DOHH2 (cell line): ENCODE results near the gene ZNF593.

Source experiments
- H3F3A ChIP-seq: fragments of 200-600 bp; sonication (generic), shearing (Covaris generic); 2 replicates; pipeline ENCODE4 v1.6.0; 2016; ENCODE audit warnings: antibody characterized with exemption, mild to moderate bottlenecking; ENCODE audit not compliant: control insufficient read depth, insufficient read depth
- H3K27ac ChIP-seq: fragments of 200-600 bp; sonication (generic); 2 replicates; pipeline ENCODE4 v1.5.1; 2014; ENCODE audit warnings: low read depth, mild to moderate bottlenecking, low read length, moderate library complexity
- H3K27me3 ChIP-seq: fragments of 200-600 bp; sonication (generic); 2 replicates; pipeline ENCODE4 v1.6.1; 2014; ENCODE audit warnings: mild to moderate bottlenecking, low read length, mixed read lengths; ENCODE audit not compliant: control insufficient read depth
- H3K36me3 ChIP-seq: fragments of 200-600 bp; sonication (generic); 2 replicates; pipeline ENCODE4 v1.6.1; 2014; ENCODE audit warnings: mild to moderate bottlenecking, low read length, moderate library complexity, mixed read lengths; ENCODE audit not compliant: control insufficient read depth
- H3K4me1 ChIP-seq: fragments of 200-600 bp; sonication (generic); 2 replicates; pipeline ENCODE4 v1.6.1; 2014; ENCODE audit warnings: mild to moderate bottlenecking, low read length, mixed read lengths; ENCODE audit not compliant: control insufficient read depth
- H3K4me2 ChIP-seq: fragments of 200-600 bp; sonication (generic); 2 replicates; pipeline ENCODE4 v1.6.0; 2014; ENCODE audit warnings: mild to moderate bottlenecking, low read length, moderate library complexity
- H3K4me3 ChIP-seq: fragments of 200-600 bp; sonication (generic); 2 replicates; pipeline ENCODE4 v1.5.1; 2014; ENCODE audit warnings: mild to moderate bottlenecking, low read length, mixed read lengths
- H3K79me2 ChIP-seq: fragments of 200-600 bp; sonication (generic); 2 replicates; pipeline ENCODE4 v1.6.1; 2014; ENCODE audit warnings: mild to moderate bottlenecking, low read length, mixed read lengths; ENCODE audit not compliant: control insufficient read depth
- H3K9me2 ChIP-seq: fragments of 200-600 bp; sonication (generic); replicated peaks from 2 replicates; pipeline ENCODE4 v1.6.1; 2014; ENCODE audit warnings: mild to moderate bottlenecking, low read length, mixed read lengths; ENCODE audit not compliant: control insufficient read depth
- H3K9me3 ChIP-seq: fragments of 200-600 bp; sonication (generic); 2 replicates; pipeline ENCODE4 v1.6.1; 2014; ENCODE audit warnings: antibody characterized with exemption, low read length, mixed read lengths; ENCODE audit not compliant: control insufficient read depth, insufficient read depth
- H4K20me1 ChIP-seq: fragments of 200-600 bp; sonication (generic); 2 replicates; pipeline ENCODE4 v1.6.0; 2014; ENCODE audit warnings: low read depth, mild to moderate bottlenecking, antibody characterized with exemption, low read length, moderate library complexity; ENCODE audit not compliant: control insufficient read depth, insufficient read depth
- EZH2phosphoT487 ChIP-seq: fragments of 200-600 bp; sonication (generic); IDR thresholded peaks from 2 replicates; pipeline ENCODE4 v1.6.1; 2017; ENCODE audit warnings: borderline replicate concordance, mild to moderate bottlenecking, antibody characterized with exemption, low read length, moderate library complexity, mixed read lengths
- TF ChIP-seq, protein P1 (sequence below): fragments of 200-600 bp; sonication (generic); IDR thresholded peaks from one replicate; pipeline ENCODE4 v1.5.1; 2014; ENCODE audit warnings: antibody characterized with exemption, mild to moderate bottlenecking, low read depth, low read length; ENCODE audit not compliant: poor library complexity, severe bottlenecking

The ZNF593 gene

GRCh38 chr1:26203642-26204318 is 34.1 kb downstream of the ZNF593 start:
- Histone ChIP-seq H3K4me1 (peaks cover 7% of the 10 kb centered on the region), H3K27ac (no peak overlapping the region), H3F3A (no peaks in the 10 kb centered on the region), H3K4me2 (no peak overlapping the region), H3K4me3 (no peak overlapping the region), H4K20me1 (no peaks in the 10 kb centered on the region), H3K79me2 (no peaks in the 10 kb centered on the region), H3K36me3 (no peaks in the 10 kb centered on the region), H3K27me3 (peaks cover 19% of the 10 kb centered on the region), H3K9me2 (no peaks in the 10 kb centered on the region), H3K9me3 (no peaks in the 10 kb centered on the region)
- TF ChIP-seq, protein P1, sequence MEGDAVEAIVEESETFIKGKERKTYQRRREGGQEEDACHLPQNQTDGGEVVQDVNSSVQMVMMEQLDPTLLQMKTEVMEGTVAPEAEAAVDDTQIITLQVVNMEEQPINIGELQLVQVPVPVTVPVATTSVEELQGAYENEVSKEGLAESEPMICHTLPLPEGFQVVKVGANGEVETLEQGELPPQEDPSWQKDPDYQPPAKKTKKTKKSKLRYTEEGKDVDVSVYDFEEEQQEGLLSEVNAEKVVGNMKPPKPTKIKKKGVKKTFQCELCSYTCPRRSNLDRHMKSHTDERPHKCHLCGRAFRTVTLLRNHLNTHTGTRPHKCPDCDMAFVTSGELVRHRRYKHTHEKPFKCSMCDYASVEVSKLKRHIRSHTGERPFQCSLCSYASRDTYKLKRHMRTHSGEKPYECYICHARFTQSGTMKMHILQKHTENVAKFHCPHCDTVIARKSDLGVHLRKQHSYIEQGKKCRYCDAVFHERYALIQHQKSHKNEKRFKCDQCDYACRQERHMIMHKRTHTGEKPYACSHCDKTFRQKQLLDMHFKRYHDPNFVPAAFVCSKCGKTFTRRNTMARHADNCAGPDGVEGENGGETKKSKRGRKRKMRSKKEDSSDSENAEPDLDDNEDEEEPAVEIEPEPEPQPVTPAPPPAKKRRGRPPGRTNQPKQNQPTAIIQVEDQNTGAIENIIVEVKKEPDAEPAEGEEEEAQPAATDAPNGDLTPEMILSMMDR, result no peak
- no peak for TF ChIP-seq EZH2phosphoT487

DNA sequence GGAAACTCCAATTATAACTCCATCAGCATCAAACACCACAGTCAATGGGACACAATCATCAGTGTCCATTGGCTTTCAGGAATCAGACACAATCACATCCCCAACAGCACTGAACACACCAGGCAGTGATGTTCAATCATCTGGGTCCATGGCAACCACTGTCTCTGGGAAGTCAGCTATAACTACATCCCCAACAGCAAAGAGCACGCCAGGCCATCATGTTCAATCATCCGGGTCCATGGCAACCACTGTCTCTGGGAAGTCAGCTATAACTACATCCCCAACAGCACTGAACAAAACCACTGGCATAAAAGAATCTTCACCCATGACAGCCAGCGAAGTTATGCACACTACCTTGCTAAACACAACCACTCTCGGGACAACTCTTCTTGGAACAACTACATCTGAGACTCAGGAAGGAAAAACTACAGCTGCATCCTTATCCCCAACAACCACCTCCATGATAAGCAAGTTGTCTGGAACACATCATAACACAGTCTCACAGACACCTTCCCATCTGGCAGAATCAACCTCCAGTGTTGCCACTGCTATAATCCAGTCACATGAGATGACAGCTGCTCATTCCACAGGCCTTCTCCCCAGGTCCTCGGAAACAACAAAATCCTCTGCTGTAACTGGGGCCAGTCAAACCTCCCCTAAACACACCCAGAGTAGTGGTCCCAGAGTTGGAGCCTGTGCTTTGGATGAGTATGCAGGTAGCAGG is 40.6 kb downstream of the ZNF593 start:
- no peaks in the 10 kb centered on the region for H3K36me3 ChIP-seq
- no peaks in the 10 kb centered on the region for H3K9me2 ChIP-seq
- H4K20me1 ChIP-seq, result no peaks in the 10 kb centered on the region
- H3K9me3 ChIP-seq, result no peaks in the 10 kb centered on the region
- H3K4me3 ChIP-seq, result no peak overlapping the region
- no peak overlapping the region for H3K4me2 ChIP-seq
- TF ChIP-seq EZH2phosphoT487, result no peak
- TF ChIP-seq, protein P1, result no peak
- no peaks in the 10 kb centered on the region for H3K79me2 ChIP-seq
- peaks cover 8% of the 10 kb centered on the region; the same call in 1 of the 2 replicates for H3K27me3 ChIP-seq
- H3F3A ChIP-seq, result no peaks in the 10 kb centered on the region
- H3K27ac ChIP-seq, result no peak overlapping the region
- H3K4me1 ChIP-seq, result no peaks in the 10 kb centered on the region

- no peak overlapping the region for H3K27ac ChIP-seq
- H4K20me1 ChIP-seq, result no peaks in the 10 kb centered on the region
- H3K9me2 ChIP-seq, result no peaks in the 10 kb centered on the region
- H3K36me3 ChIP-seq, result no peaks in the 10 kb centered on the region
- no peaks in the 10 kb centered on the region for H3K79me2 ChIP-seq
- no peaks in the 10 kb centered on the region for H3F3A ChIP-seq
- H3K4me1 ChIP-seq, result no peaks in the 10 kb centered on the region
- H3K4me3 ChIP-seq, result no peak overlapping the region
- H3K4me2 ChIP-seq, result no peak overlapping the region
- H3K9me3 ChIP-seq, result no peaks in the 10 kb centered on the region
- TF ChIP-seq, protein P1, result no peak
- TF ChIP-seq EZH2phosphoT487, result no peak
- H3K27me3 ChIP-seq, result peaks cover 17% of the 10 kb centered on the region
Observed at GRCh38 chr1:26212726-26213125, 43.0 kb downstream of the ZNF593 start.
